Vagina (tissue), 2 donors: ENCODE results near the gene C20orf144.

Experiments
- CTCF ChIP-seq, 3 experiments: fragments of 450-650 bp in 2 of 3; fragments of 200-600 bp in 1 of 3; sonication (generic) in 1 of 3; IDR thresholded peaks; one replicate each; pipeline ENCODE4 v1.5.1; 2017 to 2019; ENCODE audit warnings: antibody characterized with exemption in 3 of 3, mild to moderate bottlenecking in 2 of 3, moderate library complexity in 2 of 3
- POLR2A ChIP-seq, 2 donors: fragments of 450-650 bp; IDR thresholded peaks; one replicate each; pipeline ENCODE4 v1.6.1; 2017; ENCODE audit warnings: antibody characterized with exemption in 2 of 2, mild to moderate bottlenecking in 2 of 2, moderate library complexity in 2 of 2
- POLR2AphosphoS5 ChIP-seq, 2 donors: sonication (generic); formaldehyde crosslinking; IDR thresholded peaks; one replicate each; pipeline ENCODE4 v1.9.0; 2017; ENCODE audit warnings: antibody characterized with exemption in 2 of 2, mild to moderate bottlenecking in 2 of 2, low read depth in 1 of 2; ENCODE audit not compliant: insufficient read depth in 1 of 2

DNA sequence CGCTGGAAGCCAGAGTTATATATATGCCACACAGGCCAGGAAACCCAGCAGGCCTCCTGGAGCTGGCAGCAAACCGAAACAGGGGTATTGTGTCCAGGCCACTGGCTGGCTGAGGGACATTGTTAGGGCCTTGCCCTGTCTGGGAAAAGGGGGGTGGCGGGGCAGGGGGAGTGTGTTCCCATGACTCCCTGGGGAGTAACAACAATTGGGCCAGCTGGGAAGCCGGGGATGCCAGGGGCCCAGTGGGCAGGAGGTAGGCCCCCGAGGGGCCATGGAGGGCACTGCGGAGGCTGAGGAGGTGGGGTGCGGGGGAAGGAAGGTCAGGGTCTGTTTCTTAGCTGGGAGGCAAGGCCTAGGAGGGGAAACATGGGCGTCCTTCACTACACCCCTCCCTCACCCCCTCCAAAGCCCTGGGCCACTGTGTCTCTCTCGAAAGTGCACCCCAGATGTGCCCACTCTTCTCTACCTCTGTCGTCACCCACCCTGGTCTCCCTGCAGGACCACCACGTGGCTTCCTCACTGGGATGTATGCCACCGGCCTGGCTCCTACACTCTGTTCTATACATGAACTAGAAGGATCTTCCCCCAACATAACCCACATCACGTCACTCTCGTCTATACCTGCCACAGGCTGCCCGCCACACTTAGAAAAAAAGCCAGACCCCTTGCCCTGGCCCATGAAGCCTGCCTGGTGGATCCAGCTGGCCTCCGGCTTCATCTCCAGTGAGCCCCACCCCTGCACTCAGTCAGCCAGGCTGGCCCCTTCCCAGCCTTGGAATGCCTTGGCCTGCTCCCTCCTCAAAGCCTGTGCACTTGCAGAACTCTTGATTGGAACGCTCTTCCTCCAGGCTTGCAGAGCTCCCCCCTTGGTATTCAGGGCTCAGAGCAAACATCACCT is 31.9 kb downstream of the C20orf144 start:
- TF ChIP-seq CTCF (IDR thresholded peaks at IDR 0.05) = no peak
- TF ChIP-seq POLR2A (IDR thresholded peaks at IDR 0.05) = no peak
- peak in 1 of 2 donors; percentile 23 for TF ChIP-seq POLR2AphosphoS5 (IDR thresholded peaks at IDR 0.05; ENCODE audit: insufficient read depth in 1 of 2, low read depth in 1 of 2)
